OCI-LY1 (cell line): ENCODE measurements around the gene DDX59.

Source experiments
- H2AFZ ChIP-seq: fragments of 200-600 bp; sonication (generic), shearing (Covaris generic); 2 replicates; pipeline ENCODE4 v1.6.0; 2014; ENCODE audit warnings: antibody characterized with exemption, mild to moderate bottlenecking, low read length
- H3F3A ChIP-seq: fragments of 200-600 bp; sonication (generic), shearing (Covaris generic); 2 replicates; pipeline ENCODE4 v1.6.0; 2014; ENCODE audit warnings: mild to moderate bottlenecking, antibody characterized with exemption, low read length, moderate library complexity; ENCODE audit not compliant: insufficient read depth
- H3K27ac ChIP-seq: fragments of 200-600 bp; sonication (generic); 2 replicates; pipeline ENCODE4 v1.5.1; 2014; ENCODE audit warnings: low read length, mixed run types, mild to moderate bottlenecking, low read depth; ENCODE audit not compliant: poor library complexity, severe bottlenecking
- H3K27me3 ChIP-seq: fragments of 200-600 bp; sonication (generic); 2 replicates; pipeline ENCODE4 v1.6.0; 2014; ENCODE audit warnings: antibody characterized with exemption, mild to moderate bottlenecking, low read length, moderate library complexity; ENCODE audit not compliant: insufficient read depth
- H3K36me3 ChIP-seq: fragments of 200-600 bp; sonication (generic); 2 replicates; pipeline ENCODE4 v1.6.1; 2014; ENCODE audit warnings: mild to moderate bottlenecking, antibody characterized with exemption, low read length, moderate library complexity, mixed read lengths; ENCODE audit not compliant: insufficient read depth
- H3K4me1 ChIP-seq: fragments of 200-600 bp; sonication (generic); 2 replicates; pipeline ENCODE4 v1.5.1; 2014; ENCODE audit warnings: mild to moderate bottlenecking, low read length, moderate library complexity; ENCODE audit not compliant: insufficient read depth, severe bottlenecking
- H3K4me2 ChIP-seq: fragments of 200-600 bp; sonication (generic), shearing (Covaris generic); 2 replicates; pipeline ENCODE4 v1.6.1; 2014; ENCODE audit warnings: low read length
- H3K4me3 ChIP-seq: fragments of 200-600 bp; sonication (generic); 2 replicates; pipeline ENCODE4 v1.5.1; 2014; ENCODE audit warnings: low read length, low read depth, mild to moderate bottlenecking, mixed read lengths; ENCODE audit not compliant: poor library complexity, severe bottlenecking
- H3K79me2 ChIP-seq: fragments of 200-600 bp; shearing (Covaris generic); 2 replicates; pipeline ENCODE4 v1.6.1; 2016; ENCODE audit warnings: mixed run types, low read length, mixed read lengths; ENCODE audit not compliant: insufficient read depth
- H3K9ac ChIP-seq: fragments of 200-600 bp; sonication (generic), shearing (Covaris generic); 2 replicates; pipeline ENCODE4 v1.6.1; 2014; ENCODE audit warnings: mild to moderate bottlenecking, low read length, mixed read lengths
- H3K9me2 ChIP-seq: fragments of 200-600 bp; sonication (generic), shearing (Covaris generic); 2 replicates; pipeline ENCODE4 v1.6.1; 2014; ENCODE audit warnings: low read depth, mild to moderate bottlenecking, low read length, mixed read lengths
- H3K9me3 ChIP-seq: fragments of 200-600 bp; shearing (Covaris generic); 2 replicates; pipeline ENCODE4 v1.6.1; 2014; ENCODE audit warnings: low read length, mixed read lengths
- H4K20me1 ChIP-seq: fragments of 200-600 bp; sonication (generic), shearing (Covaris generic); 2 replicates; pipeline ENCODE4 v1.6.0; 2016; ENCODE audit warnings: mild to moderate bottlenecking, low read length; ENCODE audit not compliant: insufficient read depth
- CTCF ChIP-seq: fragments of 200-600 bp; sonication (generic), shearing (Covaris generic); IDR thresholded peaks from 2 replicates; pipeline ENCODE4 v1.5.1; 2017; ENCODE audit warnings: mild to moderate bottlenecking, antibody characterized with exemption, low read length, moderate library complexity, mixed read lengths
- EZH2 ChIP-seq: fragments of 200-600 bp; sonication (generic), shearing (Covaris generic); IDR thresholded peaks from 2 replicates; pipeline ENCODE4 v1.8.0; 2017; ENCODE audit warnings: borderline replicate concordance, mixed run types, mild to moderate bottlenecking, antibody characterized with exemption, low read length, moderate library complexity, mixed read lengths

The DDX59 gene

GRCh38 chr1:200659269-200659668 lies 10.4 kb downstream of the DDX59 start:
- Histone ChIP-seq H2AFZ (no peak overlapping the region), H4K20me1 (no peaks in the 10 kb centered on the region), H3K79me2 (0 out of 2 replicates have a peak, but pooled peaks cover 2% of the 10 kb centered on the region), H3K4me3 (no peak overlapping the region), H3K4me2 (no peak overlapping the region), H3K9me3 (no peaks in the 10 kb centered on the region), H3K9ac (no peak overlapping the region), H3K27ac (no peak overlapping the region), H3K4me1 (no peaks in the 10 kb centered on the region), H3K36me3 (peaks cover 83% of the 10 kb centered on the region), H3K27me3 (no peaks in the 10 kb centered on the region), H3F3A (no peaks in the 10 kb centered on the region), H3K9me2 (no peaks in the 10 kb centered on the region)
- no peak for TF ChIP-seq CTCF

GRCh38 chr1:200658037-200658818 lies 11.5 kb downstream of the DDX59 start:
- peaks cover 72% of the 10 kb centered on the region for H3K36me3 ChIP-seq
- no peaks in the 10 kb centered on the region for H4K20me1 ChIP-seq
- no peak overlapping the region for H2AFZ ChIP-seq
- no peaks in the 10 kb centered on the region for H3K27me3 ChIP-seq
- H3K9me3 ChIP-seq, result no peaks in the 10 kb centered on the region
- H3K79me2 ChIP-seq, result 0 out of 2 replicates have a peak, but pooled peaks cover 2% of the 10 kb centered on the region
- H3K9ac ChIP-seq, result no peak overlapping the region
- H3K4me3 ChIP-seq, result no peak overlapping the region
- H3K4me1 ChIP-seq, result no peaks in the 10 kb centered on the region
- no peak overlapping the region for H3K27ac ChIP-seq
- H3F3A ChIP-seq, result no peaks in the 10 kb centered on the region
- H3K9me2 ChIP-seq, result no peaks in the 10 kb centered on the region
- no peak overlapping the region for H3K4me2 ChIP-seq
- no peak for TF ChIP-seq EZH2
- no peak for TF ChIP-seq CTCF

GRCh38 chr1:200654660-200655059 lies 15.0 kb downstream of the DDX59 start:
- no peaks in the 10 kb centered on the region for H3K27me3 ChIP-seq

More at GRCh38 chr1:200654660-200655059, 15.0 kb downstream of the DDX59 start:
- Histone ChIP-seq H3K4me3 (no peak overlapping the region), H3K9ac (no peak overlapping the region), H3K4me1 (no peaks in the 10 kb centered on the region), H3K36me3 (peaks cover 52% of the 10 kb centered on the region), H3K27ac (no peak overlapping the region), H2AFZ (no peak overlapping the region), H3F3A (no peaks in the 10 kb centered on the region), H4K20me1 (no peaks in the 10 kb centered on the region), H3K9me3 (no peaks in the 10 kb centered on the region), H3K4me2 (no peak overlapping the region), H3K9me2 (no peaks in the 10 kb centered on the region), H3K79me2 (no peaks in the 10 kb centered on the region)
- TF ChIP-seq EZH2 (no peak), CTCF (no peak)
